Activated CD8-positive, alpha-beta memory T cell treated with anti-CD3 and anti-CD28 coated beads for 48 hours (primary cell): ENCODE results near the gene KRTAP10-8.
"Not testable (repeated sequence)": the region's sequence is repeated elsewhere in the genome, so short reads cannot be mapped to it uniquely, and the experiment has no call there.

ENCODE experiments used
- DNase-seq, 3 experiments: peaks; one replicate each; pipeline ENCODE4 v3.0.0-alpha.2; 2020; ENCODE audit warnings: low read depth in 2 of 3, low spot score in 2 of 3

KRTAP10-8 gene

DNA sequence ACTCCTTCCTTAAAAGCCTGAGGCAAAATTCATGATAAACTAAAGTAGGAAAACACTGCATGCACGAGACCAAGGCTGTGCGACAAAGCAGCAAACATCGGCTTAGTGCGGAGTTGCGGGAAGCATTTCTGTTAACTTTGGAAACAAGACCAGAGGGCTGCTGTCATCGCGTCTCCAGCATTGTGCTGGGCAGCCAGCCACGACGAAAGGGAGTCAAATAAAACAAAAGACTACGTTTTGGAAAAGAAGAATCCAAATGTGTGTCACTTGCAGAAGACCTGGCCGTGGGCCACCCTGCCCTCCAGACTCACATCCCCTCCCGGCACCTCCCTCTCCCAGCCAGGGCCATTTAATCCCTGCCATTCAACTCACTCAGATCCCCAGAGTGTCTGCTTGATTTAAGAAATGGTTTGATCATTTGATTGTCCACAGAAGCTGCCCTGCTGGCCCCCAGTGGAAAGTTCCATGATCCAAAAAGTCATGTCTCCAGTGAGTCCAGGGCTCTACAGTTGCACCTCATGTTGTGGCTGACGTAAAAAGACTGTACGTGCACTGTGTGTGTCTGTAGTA is 31.9 kb downstream of the KRTAP10-8 start:
- DNase-seq, result no peak

DNA sequence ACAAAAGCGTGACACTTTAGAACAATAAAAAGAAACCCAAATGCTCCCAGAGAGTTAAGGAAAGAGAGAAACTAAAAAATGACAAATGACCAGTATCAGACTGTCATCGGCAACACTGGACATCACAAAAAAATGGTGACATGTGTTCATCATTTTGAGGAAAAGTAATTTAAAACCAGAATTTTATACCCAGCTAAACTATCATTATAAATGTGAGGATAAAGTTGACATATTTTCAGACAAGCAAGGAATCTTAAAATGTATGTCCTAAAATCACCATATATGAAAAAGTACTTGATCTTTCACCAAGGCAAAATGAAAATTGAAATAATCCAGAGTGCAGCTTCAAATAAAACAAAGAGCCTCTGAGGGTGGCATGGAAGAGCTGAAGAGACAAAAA is 33.0 kb downstream of the KRTAP10-8 start:
- DNase-seq, result no peak

DNA sequence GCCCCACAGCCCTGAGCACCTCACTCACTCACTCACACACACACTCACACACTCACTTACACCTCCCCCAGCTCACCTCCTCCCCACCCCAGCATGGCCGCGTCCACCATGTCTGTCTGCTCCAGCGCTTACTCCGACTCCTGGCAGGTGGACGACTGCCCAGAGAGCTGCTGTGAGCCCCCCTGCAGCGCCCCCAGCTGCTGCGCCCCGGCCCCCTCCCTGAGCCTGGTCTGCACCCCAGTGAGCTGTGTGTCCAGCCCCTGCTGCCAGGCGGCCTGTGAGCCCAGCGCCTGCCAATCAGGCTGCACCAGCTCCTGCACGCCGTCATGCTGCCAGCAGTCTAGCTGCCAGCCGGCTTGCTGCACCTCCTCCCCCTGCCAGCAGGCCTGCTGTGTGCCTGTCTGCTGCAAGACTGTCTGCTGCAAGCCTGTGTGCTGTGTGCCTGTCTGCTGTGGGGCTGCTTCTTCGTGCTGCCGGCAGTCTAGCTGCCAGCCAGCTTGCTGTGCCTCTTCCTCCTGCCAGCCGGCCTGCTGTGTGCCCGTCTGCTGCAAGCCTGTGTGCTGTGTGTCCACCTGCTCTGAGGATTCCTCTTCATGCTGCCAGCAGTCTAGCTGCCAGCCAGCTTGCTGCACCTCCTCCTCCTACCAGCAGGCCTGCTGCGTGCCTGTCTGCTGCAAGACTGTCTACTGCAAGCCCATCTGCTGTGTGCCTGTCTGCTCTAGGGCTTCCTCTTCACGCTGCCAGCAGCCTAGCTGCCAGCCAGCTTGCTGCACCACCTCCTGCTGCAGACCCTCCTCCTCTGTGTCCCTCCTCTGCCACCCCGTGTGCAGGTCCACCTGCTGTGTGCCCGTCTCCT is 34.7 kb downstream of the KRTAP10-8 start, which contains the start of gene KRTAP10-11:
Gene KRTAP10-11 (plus strand): TSS at position 49 of the 856 bp plus-strand sequence. CDS start 45 bp downstream, at position 94.
- not testable (repeated sequence) for DNase-seq

DNA sequence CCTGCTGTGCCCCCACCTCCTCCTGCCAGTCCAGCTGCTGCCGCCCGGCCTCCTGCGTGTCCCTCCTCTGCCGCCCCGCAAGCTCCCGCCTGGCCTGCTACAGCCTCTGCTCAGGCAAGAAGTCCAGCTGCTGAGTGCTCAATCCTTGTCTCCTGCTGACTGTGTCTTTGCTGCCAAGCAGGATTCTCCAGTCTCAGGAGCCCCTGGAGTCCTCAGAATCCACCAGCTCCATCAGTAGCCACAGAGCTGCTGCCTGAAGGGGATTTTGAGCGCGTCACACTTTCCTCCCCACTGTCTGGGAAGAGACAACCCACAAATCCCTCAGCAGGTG is 35.3 kb downstream of the KRTAP10-8 start:
- DNase-seq, result no peak

DNA sequence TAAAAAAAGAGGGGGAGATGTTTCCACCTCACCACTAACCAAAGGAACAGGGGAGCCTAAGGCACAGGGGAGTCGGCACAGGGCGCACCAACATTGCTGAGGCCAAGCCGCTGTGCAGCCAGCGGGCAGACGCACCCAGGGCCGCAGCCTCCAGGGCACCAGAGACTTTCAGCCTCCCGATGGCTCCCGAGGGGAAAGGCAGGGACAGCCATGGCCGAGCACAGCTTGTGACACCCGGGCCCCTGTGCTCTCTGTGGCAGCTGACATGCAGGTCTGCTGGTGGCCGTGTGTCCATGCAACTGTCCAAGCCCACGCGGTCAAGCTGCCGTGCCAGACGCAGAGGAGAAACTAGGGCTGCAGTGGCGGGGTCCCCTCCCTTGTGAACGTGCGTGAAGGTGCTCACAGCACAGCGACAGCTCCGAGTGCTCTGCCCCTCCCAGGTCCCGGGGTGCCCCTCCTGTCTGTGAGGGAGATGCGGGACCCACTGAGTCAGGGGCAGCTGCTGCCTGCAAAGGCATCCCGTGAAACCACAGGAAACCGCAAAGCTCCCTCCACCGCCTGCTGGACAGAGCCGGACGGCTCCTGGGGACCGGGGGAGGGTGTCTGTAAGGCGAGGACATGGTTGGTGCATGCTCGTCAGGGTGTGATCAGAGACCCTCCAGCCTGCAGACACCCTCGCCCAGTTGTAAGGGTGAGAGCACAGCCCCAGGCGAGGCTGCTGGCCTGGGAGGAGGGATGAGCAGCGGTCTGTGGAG is 36.9 kb downstream of the KRTAP10-8 start:
- no peak for DNase-seq

DNA sequence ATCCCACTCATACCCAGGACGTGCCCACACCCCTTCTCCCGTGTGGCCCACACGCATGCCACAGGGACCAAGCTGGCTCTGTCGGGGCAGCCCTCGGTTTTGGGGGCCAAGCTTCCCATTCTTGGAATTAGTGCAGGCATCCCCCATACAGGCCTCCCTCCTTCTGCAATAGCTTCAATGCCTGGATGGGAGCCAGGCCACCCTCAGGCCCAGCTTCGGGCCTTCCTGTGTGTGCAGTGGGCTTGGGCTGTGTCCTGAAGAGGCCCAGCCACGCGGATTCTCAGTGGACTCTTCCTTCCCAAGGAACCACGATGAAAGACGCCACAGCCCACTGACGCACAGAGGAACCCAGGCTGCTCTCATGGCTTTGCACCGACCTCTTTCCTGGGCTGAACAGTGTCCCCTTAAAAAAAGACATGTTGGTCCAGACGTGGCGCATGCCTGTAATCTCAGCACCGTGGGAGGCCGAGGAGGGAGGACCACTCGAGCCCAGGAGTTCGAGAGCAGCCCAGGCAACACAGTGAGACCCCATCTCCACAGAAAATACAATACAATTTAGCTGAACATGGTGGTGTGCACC is 37.7 kb downstream of the KRTAP10-8 start:
- no peak for DNase-seq

DNA sequence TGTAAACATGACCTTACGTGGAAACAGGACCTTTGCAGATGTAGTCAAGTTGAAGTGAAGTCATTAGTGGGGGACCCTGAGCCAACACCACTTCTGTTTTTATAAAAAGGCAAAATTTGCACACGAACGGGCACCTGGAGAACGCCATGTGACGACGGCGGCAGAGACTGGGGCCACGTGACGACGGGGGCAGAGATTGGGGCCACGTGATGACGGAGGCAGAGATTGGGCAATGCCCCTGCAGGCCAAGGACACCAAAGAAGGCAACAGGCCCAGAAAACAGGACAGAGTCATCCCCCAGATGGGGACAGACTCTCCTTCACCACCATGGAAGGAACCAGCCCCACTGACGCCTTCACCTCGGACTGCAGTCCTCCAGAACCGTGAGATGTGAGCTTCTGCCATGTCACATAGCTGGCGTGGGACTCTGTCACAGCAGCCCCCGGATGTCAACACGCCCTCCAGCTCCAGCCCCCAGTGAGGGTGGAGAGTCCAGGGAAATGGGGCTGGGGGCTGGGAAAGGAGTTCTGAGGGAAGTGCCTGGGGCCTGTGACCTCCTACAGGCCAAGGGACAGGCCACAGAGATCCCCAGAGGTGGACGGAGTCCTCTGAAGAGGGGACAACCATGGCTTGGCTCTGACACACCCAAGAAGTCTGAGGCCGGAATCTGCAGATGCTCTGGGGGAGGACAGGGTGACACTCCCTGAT is 38.5 kb downstream of the KRTAP10-8 start:
- no peak for DNase-seq

DNA sequence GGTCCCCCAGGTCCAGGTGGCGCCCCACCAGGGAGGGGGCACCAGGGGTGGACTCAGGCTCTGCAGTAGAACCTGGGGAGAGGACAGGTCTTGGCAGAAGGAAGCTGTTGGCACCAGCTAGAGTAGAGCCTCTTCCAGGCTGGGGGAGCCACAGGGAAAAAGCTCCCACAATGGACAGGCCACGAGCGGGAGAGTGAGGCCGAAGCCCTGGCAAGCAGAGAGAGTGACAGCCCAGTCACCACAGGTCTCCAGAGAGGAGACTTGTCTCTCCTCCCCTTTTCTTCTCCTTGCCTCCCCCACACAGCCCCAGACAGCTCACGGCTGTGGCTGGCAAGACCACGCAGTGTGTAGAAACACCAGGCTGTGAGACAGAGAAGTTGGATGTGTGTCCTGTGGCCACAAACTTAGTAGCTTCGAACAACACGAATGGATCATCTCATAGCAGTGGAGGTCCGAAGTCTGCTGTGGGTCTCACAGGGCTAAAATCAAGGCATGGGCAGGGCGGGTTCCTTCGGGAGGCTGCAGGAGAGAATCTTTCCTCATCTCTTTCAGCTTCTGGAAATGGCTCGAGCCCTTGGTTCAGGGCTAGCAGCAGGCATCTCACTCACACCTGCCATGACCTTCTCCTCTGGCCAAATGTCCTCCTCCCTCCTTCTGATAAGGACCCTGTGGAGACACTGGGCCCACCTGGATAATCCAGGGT is 39.2 kb downstream of the KRTAP10-8 start:
- DNase-seq, result no peak

DNA sequence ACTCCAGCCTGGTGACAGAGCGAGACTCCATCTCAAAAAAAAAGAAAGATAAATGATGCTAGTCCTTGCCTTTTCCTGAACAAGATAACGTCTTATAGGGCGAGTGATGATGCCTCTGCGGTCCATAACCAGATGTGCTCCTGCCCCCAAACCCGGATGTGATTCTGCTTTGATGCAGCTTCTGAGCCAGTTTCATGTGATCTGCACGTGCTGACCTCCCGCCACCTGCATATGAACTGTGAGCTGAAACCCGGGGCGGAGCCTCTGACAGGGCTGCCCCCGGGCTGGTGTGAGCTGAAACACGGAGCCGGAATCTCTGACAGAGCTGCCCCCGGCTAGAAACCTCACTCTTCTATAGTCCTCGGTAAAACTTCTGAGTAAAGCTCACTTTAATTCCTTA is 41.2 kb downstream of the KRTAP10-8 start:
- no peak for DNase-seq

DNA sequence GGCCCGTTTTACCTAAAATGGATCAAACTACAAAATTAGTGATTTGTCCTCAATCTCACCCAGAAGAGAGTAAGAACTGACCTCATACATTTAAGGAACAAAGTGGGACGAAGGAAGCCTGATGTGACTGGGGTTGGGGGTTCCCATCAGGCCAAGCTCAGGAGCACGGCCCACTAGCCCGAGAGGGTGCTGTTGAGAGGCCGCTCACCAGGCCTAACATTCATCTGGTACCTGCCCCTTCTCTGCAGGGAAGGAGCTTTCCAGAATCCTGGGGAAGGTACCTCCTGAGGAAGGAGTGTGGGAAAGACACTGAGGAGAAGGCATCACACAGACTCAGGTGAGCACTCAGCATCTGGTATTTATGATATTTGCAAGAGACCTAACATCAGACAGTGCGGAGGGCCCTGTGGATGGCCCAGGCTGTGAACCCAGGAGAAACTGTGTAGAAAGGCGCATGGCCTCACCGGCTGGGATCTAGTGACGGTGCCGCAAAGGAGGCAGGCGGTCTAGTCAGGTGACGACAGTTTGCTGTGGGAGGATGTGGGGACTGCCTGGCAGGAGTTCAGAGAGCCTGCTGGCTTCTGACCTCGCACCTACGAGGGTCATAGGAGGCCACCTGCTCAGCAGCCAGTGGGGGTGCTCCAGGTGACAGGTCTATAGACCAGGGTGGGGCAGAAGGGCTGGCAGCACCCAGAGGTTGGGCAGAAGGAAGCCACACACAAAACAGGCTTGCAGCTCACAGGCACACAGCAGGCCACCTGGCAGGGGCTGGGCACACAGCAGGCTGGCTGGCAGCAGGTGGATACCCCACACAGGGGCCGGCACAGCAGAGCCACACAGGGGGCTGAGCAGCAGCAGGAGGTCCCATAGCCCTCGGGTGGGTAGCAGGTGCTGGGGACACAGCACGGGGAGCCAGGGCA is 42.0 kb downstream of the KRTAP10-8 start:
- no peak for DNase-seq

DNA sequence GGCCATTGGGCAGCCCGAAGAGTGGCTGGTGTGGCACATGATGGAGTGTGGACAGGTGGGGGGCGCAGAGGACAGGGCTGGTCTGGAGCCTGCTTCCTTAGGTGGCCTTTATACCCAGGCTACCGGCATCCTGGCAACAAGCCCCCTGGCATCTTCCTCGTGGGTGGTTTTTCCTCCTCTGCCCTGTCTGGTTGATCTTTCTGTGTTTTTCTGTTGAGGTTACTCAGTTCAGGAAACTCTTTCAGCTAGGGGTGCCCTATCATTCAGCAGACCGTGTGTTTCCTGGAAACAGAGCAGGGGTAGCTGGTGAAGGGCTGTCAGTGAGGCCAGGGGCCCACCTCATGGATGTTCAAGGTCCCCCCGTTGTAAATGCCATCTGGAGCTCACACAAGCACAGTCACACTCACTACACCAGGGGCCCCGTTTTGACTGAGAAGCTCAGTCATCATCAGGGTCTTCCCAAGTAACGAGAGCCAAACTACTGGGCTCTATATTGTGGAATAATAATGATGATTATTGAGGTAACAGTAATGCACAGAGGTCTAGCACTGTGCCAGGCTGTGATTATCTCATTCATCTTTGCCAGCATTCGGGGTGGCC is 42.8 kb downstream of the KRTAP10-8 start, which contains the start of gene KRTAP12-4:
Gene KRTAP12-4 (minus strand): TSS at position 84 of the 600 bp plus-strand sequence. CDS start 45 bp downstream, at position 39.
- no peak for DNase-seq

DNA sequence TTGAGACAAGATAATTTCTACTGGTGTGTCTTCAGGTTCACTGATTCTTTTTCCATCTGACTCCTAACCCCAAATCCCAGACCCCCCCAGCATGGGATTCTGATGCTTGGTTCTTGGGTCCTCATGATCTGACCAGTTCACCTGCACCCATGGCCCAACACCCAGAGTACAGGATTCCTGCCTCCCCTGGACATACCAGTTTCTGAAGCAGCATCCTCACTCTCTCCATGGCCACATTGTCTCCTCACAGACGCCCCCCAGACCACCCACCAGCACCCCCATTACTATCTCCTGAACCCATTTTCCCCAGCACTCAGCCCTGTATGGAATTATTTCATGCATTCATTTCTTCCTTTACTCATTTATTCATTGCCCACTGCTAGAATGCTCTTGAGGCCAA is 45.0 kb downstream of the KRTAP10-8 start:
- DNase-seq, result no peak

DNA sequence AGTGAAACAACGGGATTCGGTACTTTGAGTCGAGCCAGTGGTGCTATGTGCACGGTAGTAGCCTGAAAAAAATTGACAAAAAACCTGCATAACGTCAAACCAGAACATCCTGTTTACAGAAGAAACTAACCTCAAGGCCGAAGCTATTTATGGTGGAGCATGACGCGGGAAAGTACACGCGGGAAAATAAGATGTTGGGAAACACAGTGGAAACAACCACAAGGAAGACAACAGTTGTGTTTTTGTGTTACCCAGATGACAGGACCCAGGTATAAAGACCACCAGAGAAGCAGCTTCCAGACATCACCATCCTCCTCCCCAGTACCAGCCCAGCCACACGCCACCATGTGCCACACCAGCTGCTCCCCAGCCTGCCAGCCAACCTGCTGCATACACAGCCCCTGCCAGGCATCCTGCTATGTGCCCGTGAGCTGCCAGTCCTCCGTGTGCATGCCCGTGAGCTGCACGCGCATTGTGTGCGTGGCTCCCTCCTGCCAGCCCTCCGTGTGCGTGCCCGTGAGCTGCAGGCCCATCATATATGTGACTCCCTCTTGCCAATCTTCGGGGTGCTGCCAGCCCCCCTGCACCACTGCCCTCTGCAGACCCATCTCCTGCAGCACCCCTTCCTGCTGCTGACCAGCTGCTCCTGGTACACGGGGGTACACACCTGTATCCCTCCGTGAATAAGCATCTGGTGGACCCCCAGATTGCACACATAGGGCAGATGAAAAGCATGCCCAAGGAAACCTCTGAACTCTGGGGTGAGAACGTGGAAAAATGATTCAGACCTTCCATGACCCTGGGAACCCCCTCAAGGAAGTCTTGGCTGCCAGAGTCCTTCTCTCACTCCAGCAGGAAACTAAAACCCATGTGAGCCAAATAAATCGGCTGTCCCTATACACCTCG is 46.0 kb downstream of the KRTAP10-8 start, which contains the start of gene KRTAP12-3:
Gene KRTAP12-3 (plus strand): TSS at position 298 of the 906 bp plus-strand sequence. CDS start 48 bp downstream, at position 346.
- no peak for DNase-seq

DNA sequence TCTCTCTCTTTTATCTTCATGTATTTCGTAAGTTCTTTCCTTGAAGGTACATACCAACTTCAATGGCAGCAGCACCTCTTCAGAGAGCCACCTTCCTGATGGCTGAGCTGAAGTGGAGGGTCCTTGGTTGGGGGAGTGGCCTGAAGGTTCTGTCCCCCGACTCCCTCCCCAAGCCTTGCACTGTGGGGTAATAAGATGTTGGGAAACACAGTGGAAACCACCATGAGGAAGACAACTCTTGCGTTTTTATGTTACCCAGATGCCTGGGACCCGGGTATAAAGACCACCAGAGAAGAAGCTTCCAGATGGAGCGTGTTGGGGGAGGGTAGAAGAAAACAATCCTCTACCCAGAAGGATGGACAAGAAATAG is 46.6 kb downstream of the KRTAP10-8 start:
- no peak for DNase-seq

DNA sequence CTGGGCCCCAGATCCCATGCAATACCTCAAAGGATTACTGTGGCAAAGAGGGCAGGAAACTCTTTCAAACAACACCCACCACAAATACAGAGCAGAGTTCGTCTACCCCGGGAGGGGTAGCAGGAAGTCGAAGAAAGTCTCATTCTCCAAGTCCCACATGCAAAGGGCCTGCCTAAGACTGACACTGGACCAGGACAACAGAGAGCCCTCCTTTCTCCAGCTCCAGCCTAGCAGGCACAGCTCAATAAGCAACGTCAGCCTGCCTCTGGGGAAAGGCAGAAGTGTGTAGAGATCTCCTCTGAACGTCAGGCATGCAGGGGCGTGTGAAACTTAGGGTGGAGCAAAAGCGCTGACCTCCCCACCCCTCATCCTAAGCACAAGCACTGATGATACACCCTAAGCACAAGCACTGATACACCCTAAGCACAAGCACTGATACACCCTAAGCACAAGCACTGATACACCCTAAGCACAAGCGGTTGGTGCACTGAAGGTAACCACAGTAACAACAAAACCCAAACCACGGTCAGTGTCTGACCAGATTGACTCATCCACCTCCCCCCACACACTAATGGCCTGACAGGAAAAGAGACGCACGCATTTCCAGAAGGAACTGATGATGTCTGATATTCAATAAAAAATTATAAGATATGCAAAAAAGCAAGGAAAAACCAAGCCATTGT is 47.2 kb downstream of the KRTAP10-8 start:
- DNase-seq, result no peak

DNA sequence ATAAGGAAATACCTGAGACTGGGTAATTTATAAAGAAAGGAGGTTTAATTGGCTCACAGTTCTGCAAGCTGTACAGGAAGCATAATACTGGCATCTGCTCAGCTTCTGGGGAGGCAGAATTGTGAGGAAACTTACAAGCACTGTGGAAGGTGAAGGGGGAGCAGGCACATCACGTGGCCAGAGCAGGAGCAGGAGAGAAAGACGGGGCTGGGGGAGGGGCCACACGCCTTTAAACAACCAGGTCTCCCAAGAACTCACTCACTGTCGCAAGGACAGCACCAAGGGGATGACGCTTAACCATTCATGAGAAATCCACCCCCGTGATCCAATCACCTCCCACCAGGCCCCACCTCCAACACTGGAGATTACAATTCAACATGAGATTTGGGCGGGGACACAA is 49.7 kb downstream of the KRTAP10-8 start:
- not testable (repeated sequence) for DNase-seq
